IMR-90 (cell line): ENCODE measurements around the gene PDZD8. TPM values are rescaled to one million over a fixed set of nuclear protein-coding genes. Genes with fewer than 3 reads are reported as not detected.

Source experiments
- ATAC-seq: fragments of 200-7000 bp; cut with Tn5 transposase; 2 replicates; pipeline ENCODE4 v1.9.1; 2020; ENCODE audit warnings: low read depth, mild to moderate bottlenecking, moderate library complexity
- BruUV-seq: library from RNA; stranded (reverse); fragments of 400-500 nt; replicated peaks from 2 replicates; lab custom pipeline; 2021; lab: Mats Ljungman, UMichigan
- CTCF ChIA-PET: fragments of 300-600 bp; formaldehyde crosslinking; extraction: SDS; loops from one replicate; lab custom pipeline; 2021; ENCODE audit warnings: antibody characterized with exemption; lab: Yijun Ruan, JAX
- POLR2A ChIA-PET: fragments of 300-600 bp; sonication (Branson Sonifier 250); formaldehyde crosslinking; loops from one replicate; lab custom pipeline; 2022; ENCODE audit warnings: antibody characterized with exemption; ENCODE audit not compliant: unreplicated experiment; lab: Charles Lee
- DNase-seq: peaks from one replicate; pipeline ENCODE4 v3.0.0; 2013
- H2AFZ ChIP-seq: replicated peaks from 2 replicates; pipeline ENCODE3; 2013; ENCODE audit warnings: low read length, mild to moderate bottlenecking; ENCODE audit not compliant: poor library complexity
- H2AK5ac ChIP-seq: 2 replicates; pipeline ENCODE4 v1.6.1; 2013; ENCODE audit warnings: low read depth, low read length, inconsistent platforms
- H2AK9ac ChIP-seq: replicated peaks from 2 replicates; pipeline ENCODE3; 2013; ENCODE audit warnings: mild to moderate bottlenecking, low read depth, low read length, moderate library complexity; ENCODE audit not compliant: poor library complexity
- H2BK120ac ChIP-seq: 2 replicates; pipeline ENCODE4 v1.6.1; 2013; ENCODE audit warnings: low read depth, low read length, inconsistent platforms
- H2BK15ac ChIP-seq: 3 replicates; pipeline ENCODE4 v1.6.1; 2013; ENCODE audit warnings: low read depth, low read length, inconsistent platforms
- H2BK20ac ChIP-seq: 2 replicates; pipeline ENCODE4 v1.6.1; 2013; ENCODE audit warnings: low read depth, mild to moderate bottlenecking, inconsistent platforms, low read length, moderate library complexity
- H2BK5ac ChIP-seq: 2 replicates; pipeline ENCODE4 v1.6.1; 2013; ENCODE audit warnings: mild to moderate bottlenecking, low read depth, low read length, inconsistent platforms; ENCODE audit not compliant: poor library complexity, severe bottlenecking
- H3K14ac ChIP-seq: replicated peaks from 2 replicates; pipeline ENCODE4 v1.6.1; 2013; ENCODE audit warnings: low read depth, low read length, inconsistent platforms
- H3K18ac ChIP-seq: 2 replicates; pipeline ENCODE4 v1.6.1; 2013; ENCODE audit warnings: low read depth, low read length, control low read depth
- H3K23ac ChIP-seq: 2 replicates; pipeline ENCODE4 v1.6.1; 2013; ENCODE audit warnings: low read depth, low read length, inconsistent platforms
- H3K27ac ChIP-seq: 2 replicates; pipeline ENCODE4 v1.5.1; 2013; ENCODE audit warnings: mild to moderate bottlenecking, control low read depth, low read length; ENCODE audit not compliant: insufficient read depth
- H3K27me3 ChIP-seq: 2 replicates; pipeline ENCODE4 v1.6.1; 2013; ENCODE audit warnings: low read length; ENCODE audit not compliant: control insufficient read depth, insufficient read depth
- H3K36me3 ChIP-seq: 2 replicates; pipeline ENCODE4 v1.6.1; 2013; ENCODE audit warnings: low read length, mixed read lengths; ENCODE audit not compliant: control insufficient read depth, insufficient read depth
- H3K4ac ChIP-seq: 2 replicates; pipeline ENCODE4 v1.6.1; 2013; ENCODE audit warnings: low read depth, low read length, inconsistent platforms
- H3K4me1 ChIP-seq: 2 replicates; pipeline ENCODE4 v1.6.1; 2013; ENCODE audit warnings: low read length, mixed read lengths; ENCODE audit not compliant: control insufficient read depth, insufficient read depth
- H3K4me2 ChIP-seq: 2 replicates; pipeline ENCODE4 v1.6.1; 2013; ENCODE audit warnings: low read depth, mild to moderate bottlenecking, control low read depth, low read length, moderate library complexity
- H3K4me3 ChIP-seq: 2 replicates; pipeline ENCODE4 v1.5.1; 2013; ENCODE audit warnings: low read depth, mild to moderate bottlenecking, control low read depth, low read length, moderate library complexity; ENCODE audit not compliant: insufficient read depth
- H3K56ac ChIP-seq: 2 replicates; pipeline ENCODE4 v1.6.1; 2013; ENCODE audit warnings: low read length, inconsistent platforms; ENCODE audit not compliant: insufficient read depth; ENCODE audit errors: extremely low read depth
- H3K79me1 ChIP-seq, 2 experiments: 2 replicates each; pipeline ENCODE4 v1.6.1; 2013; ENCODE audit warnings: low read length in 2 of 2, inconsistent platforms in 1 of 2, low read depth in 1 of 2
- H3K9ac ChIP-seq: 2 replicates; pipeline ENCODE4 v1.6.1; 2013; ENCODE audit warnings: low read depth, low read length, control low read depth
- H3K9me1 ChIP-seq: 2 replicates; pipeline ENCODE4 v1.6.1; 2013; ENCODE audit warnings: low read length, inconsistent platforms; ENCODE audit not compliant: insufficient read depth
- H3K9me3 ChIP-seq: 2 replicates; pipeline ENCODE4 v1.6.1; 2013; ENCODE audit warnings: low read length; ENCODE audit not compliant: control insufficient read depth, insufficient read depth
- H4K20me1 ChIP-seq: 2 replicates; pipeline ENCODE4 v1.6.1; 2013; ENCODE audit warnings: low read length, inconsistent platforms; ENCODE audit not compliant: insufficient read depth
- H4K5ac ChIP-seq: 2 replicates; pipeline ENCODE4 v1.6.1; 2013; ENCODE audit warnings: mild to moderate bottlenecking, low read depth, low read length, control low read depth
- H4K8ac ChIP-seq, 2 experiments: 2 replicates each; pipeline ENCODE4 v1.6.1; 2013; ENCODE audit warnings: low read depth in 2 of 2, low read length in 2 of 2, control low read depth in 1 of 2, inconsistent platforms in 1 of 2
- H4K91ac ChIP-seq: 2 replicates; pipeline ENCODE4 v1.6.1; 2013; ENCODE audit warnings: low read depth, low read length, inconsistent platforms; ENCODE audit not compliant: insufficient read depth
- BHLHE40 ChIP-seq: fragments of 150-350 bp; IDR thresholded peaks from 2 replicates; pipeline ENCODE4 v1.6.1; 2016; ENCODE audit warnings: mild to moderate bottlenecking, low read depth, low read length
- CEBPB ChIP-seq: IDR thresholded peaks from 2 replicates; pipeline ENCODE4 v1.6.1; 2012; ENCODE audit warnings: low read depth, low read length, improper control_type of control experiment
- CHD1 ChIP-seq: IDR thresholded peaks from 2 replicates; pipeline ENCODE4 v1.6.1; 2012; ENCODE audit warnings: low read depth, low read length, improper control_type of control experiment
- MAFK ChIP-seq: IDR thresholded peaks from 2 replicates; pipeline ENCODE4 v1.6.1; 2012; ENCODE audit warnings: low read depth, low read length, improper control_type of control experiment
- MAZ ChIP-seq: IDR thresholded peaks from 2 replicates; pipeline ENCODE4 v1.6.1; 2012; ENCODE audit warnings: low read depth, mild to moderate bottlenecking, low read length, improper control_type of control experiment, moderate library complexity, borderline replicate concordance
- NFE2L2 ChIP-seq: fragments of 150-350 bp; IDR thresholded peaks from 2 replicates; pipeline ENCODE4 v1.6.1; 2016; ENCODE audit warnings: low read depth, mild to moderate bottlenecking, low read length
- POLR2A ChIP-seq: IDR thresholded peaks from 2 replicates; pipeline ENCODE4 v1.6.1; 2012; ENCODE audit warnings: mild to moderate bottlenecking, low read depth, low read length
- RCOR1 ChIP-seq: IDR thresholded peaks from 2 replicates; pipeline ENCODE4 v1.6.1; 2012; ENCODE audit warnings: mild to moderate bottlenecking, low read length, improper control_type of control experiment; ENCODE audit not compliant: insufficient replicate concordance
- RFX5 ChIP-seq: IDR thresholded peaks from 2 replicates; pipeline ENCODE4 v1.8.0; 2012; ENCODE audit warnings: low read depth, mild to moderate bottlenecking, low read length, moderate library complexity
- SMC3 ChIP-seq: fragments of 150-350 bp; IDR thresholded peaks from 2 replicates; pipeline ENCODE4 v1.6.1; 2016; ENCODE audit warnings: low read depth, mild to moderate bottlenecking, antibody characterized with exemption, low read length, moderate library complexity
- WGBS, 2 experiments: methylation state at CpG; one replicate each; pipeline versions ENCODE4 v1.1.5 to v1.1.7; 2013; ENCODE audit warnings: missing lambda C conversion rate in 2 of 2; ENCODE audit not compliant: insufficient read length in 1 of 2; ENCODE audit errors: extremely low coverage in 2 of 2; 5-methylcytosine and 5-hydroxymethylcytosine counted together
- dilution Hi-C: fragments of 300-500 bp; cut with HindIII; formaldehyde crosslinking; loops from one replicate; pipeline ENCODE4 v1.14.3; 2018; ENCODE audit warnings: low sequenced_read_pairs; ENCODE audit not compliant: unreplicated experiment
- in situ Hi-C: fragments of 300-500 bp; cut with MboI; formaldehyde crosslinking; loops from 3 replicates; pipeline ENCODE4 v1.14.3; 2019; ENCODE audit warnings: low sequenced_read_pairs, inconsistent platforms, mixed read lengths
- intact Hi-C: fragments of 100-400 bp; cut with micrococcal nuclease; formaldehyde crosslinking; loops from 2 replicates; pipeline ENCODE4 v1.10.0; 2022
- polyA plus RNA-seq, 3 experiments: library from polyadenylated mRNA; depleted of rRNA; stranded (reverse); fragments of >200 nt; gene quantifications; 2 replicates each; pipeline ENCODE4 v1.2.3, GENCODE V29; 2012; ENCODE audit warnings: low replicate concordance in 1 of 3
- total RNA-seq: library from RNA; depleted of rRNA; stranded (reverse); fragments of >200 nt; gene quantifications from 2 replicates; pipeline ENCODE4 v1.2.3, GENCODE V29; 2012
- TF ChIP-seq, protein P1 (sequence below): conservative IDR thresholded peaks from 2 replicates; pipeline ENCODE4 v1.5.1; 2012; ENCODE audit warnings: mild to moderate bottlenecking, low read depth, low read length, improper control_type of control experiment
- TF ChIP-seq, protein P2 (sequence below): fragments of 150-350 bp; IDR thresholded peaks from 2 replicates; pipeline ENCODE4 v1.6.1; 2017; ENCODE audit warnings: mild to moderate bottlenecking, antibody characterized with exemption, low read length, low read depth
- TF ChIP-seq, protein P3 (sequence below): fragments of 150-350 bp; IDR thresholded peaks from 2 replicates; pipeline ENCODE4 v1.6.1; 2016; ENCODE audit warnings: low read depth, mild to moderate bottlenecking, low read length, moderate library complexity, borderline replicate concordance

Gene PDZD8
- total and polyA plus RNA-seq, 2 of the 4 experiments (the other 2 are of a cell fraction): 11.3 to 20.4 TPM

DNA sequence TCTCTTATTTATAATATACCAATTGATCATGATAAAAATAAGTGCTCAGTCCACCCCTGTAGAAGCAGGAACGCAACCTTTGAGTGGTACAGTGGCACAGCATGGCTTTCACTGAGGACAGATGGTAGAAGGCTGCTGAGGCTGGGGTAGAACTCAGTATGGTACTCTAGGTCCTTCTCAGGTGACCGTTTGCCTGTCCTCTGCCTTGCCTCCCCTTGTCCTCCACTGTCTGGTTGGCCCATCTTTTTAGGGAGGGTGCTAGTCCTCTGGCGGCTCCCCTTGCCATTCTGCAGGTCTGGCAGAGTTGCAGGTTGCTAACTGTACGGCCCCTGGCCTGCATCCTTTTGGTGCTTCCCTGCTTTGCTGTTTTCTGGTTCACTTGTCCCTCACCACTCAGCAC is 107.0 kb downstream of the PDZD8 start:
- H3K4me2 ChIP-seq: no peak overlapping the region
- intact Hi-C loops (no loop called here), in situ Hi-C loops (no loop called here), dilution Hi-C loops (no loop called here)
- no peaks in the 10 kb centered on the region for H4K20me1 ChIP-seq
- H3K9me1 ChIP-seq: no peaks in the 10 kb centered on the region; the same call in 1 of the 2 replicates
- POLR2A ChIA-PET: no interaction called here
- H3K9ac ChIP-seq: no peak overlapping the region
- CTCF ChIA-PET: no interaction called here
- no peak for DNase-seq
- H3K4ac ChIP-seq: no peak overlapping the region
- H3K79me1 ChIP-seq: no peaks in the 10 kb centered on the region
- no peak overlapping the region for H3K56ac ChIP-seq
- TF ChIP-seq MAZ (no peak), MAFK (no peak), CEBPB (no peak), RFX5 (no peak), CHD1 (no peak), BHLHE40 (no peak), POLR2A (no peak), NFE2L2 (no peak), RCOR1 (no peak), SMC3 (no peak)
- TF ChIP-seq, protein P1, sequence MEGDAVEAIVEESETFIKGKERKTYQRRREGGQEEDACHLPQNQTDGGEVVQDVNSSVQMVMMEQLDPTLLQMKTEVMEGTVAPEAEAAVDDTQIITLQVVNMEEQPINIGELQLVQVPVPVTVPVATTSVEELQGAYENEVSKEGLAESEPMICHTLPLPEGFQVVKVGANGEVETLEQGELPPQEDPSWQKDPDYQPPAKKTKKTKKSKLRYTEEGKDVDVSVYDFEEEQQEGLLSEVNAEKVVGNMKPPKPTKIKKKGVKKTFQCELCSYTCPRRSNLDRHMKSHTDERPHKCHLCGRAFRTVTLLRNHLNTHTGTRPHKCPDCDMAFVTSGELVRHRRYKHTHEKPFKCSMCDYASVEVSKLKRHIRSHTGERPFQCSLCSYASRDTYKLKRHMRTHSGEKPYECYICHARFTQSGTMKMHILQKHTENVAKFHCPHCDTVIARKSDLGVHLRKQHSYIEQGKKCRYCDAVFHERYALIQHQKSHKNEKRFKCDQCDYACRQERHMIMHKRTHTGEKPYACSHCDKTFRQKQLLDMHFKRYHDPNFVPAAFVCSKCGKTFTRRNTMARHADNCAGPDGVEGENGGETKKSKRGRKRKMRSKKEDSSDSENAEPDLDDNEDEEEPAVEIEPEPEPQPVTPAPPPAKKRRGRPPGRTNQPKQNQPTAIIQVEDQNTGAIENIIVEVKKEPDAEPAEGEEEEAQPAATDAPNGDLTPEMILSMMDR: no peak
- TF ChIP-seq, protein P2, sequence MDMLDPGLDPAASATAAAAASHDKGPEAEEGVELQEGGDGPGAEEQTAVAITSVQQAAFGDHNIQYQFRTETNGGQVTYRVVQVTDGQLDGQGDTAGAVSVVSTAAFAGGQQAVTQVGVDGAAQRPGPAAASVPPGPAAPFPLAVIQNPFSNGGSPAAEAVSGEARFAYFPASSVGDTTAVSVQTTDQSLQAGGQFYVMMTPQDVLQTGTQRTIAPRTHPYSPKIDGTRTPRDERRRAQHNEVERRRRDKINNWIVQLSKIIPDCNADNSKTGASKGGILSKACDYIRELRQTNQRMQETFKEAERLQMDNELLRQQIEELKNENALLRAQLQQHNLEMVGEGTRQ: no peak
- TF ChIP-seq, protein P3, sequence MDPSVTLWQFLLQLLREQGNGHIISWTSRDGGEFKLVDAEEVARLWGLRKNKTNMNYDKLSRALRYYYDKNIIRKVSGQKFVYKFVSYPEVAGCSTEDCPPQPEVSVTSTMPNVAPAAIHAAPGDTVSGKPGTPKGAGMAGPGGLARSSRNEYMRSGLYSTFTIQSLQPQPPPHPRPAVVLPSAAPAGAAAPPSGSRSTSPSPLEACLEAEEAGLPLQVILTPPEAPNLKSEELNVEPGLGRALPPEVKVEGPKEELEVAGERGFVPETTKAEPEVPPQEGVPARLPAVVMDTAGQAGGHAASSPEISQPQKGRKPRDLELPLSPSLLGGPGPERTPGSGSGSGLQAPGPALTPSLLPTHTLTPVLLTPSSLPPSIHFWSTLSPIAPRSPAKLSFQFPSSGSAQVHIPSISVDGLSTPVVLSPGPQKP: no peak
- no peak overlapping the region for H3K27ac ChIP-seq
- no peak overlapping the region for H2BK15ac ChIP-seq
- no peak overlapping the region for H4K91ac ChIP-seq
- no peak overlapping the region for H2BK20ac ChIP-seq
- BruUV-seq: no TSS peak
- WGBS, 2 experiments: no CpG with 5 or more reads among the region's 4 CpGs
- no peaks in the 10 kb centered on the region for H3K9me3 ChIP-seq
- H2AK9ac ChIP-seq: no peak overlapping the region
- no peak overlapping the region for H3K23ac ChIP-seq
- no peak overlapping the region for H4K8ac ChIP-seq
- no peak overlapping the region for H2BK120ac ChIP-seq
- H3K4me3 ChIP-seq: no peak overlapping the region
- H2AFZ ChIP-seq: no peak overlapping the region
- H4K5ac ChIP-seq: no peak overlapping the region
- H3K36me3 ChIP-seq: no peaks in the 10 kb centered on the region
- no peak overlapping the region for H2AK5ac ChIP-seq
- H3K18ac ChIP-seq: no peak overlapping the region
- no peak overlapping the region for H2BK5ac ChIP-seq
- no peaks in the 10 kb centered on the region for H3K27me3 ChIP-seq
- H3K4me1 ChIP-seq: no peaks in the 10 kb centered on the region
- no peak for ATAC-seq
- no peak overlapping the region for H3K14ac ChIP-seq
